Measurements from ENCODE around the gene MYADML2.

MYADML2 gene

DNA sequence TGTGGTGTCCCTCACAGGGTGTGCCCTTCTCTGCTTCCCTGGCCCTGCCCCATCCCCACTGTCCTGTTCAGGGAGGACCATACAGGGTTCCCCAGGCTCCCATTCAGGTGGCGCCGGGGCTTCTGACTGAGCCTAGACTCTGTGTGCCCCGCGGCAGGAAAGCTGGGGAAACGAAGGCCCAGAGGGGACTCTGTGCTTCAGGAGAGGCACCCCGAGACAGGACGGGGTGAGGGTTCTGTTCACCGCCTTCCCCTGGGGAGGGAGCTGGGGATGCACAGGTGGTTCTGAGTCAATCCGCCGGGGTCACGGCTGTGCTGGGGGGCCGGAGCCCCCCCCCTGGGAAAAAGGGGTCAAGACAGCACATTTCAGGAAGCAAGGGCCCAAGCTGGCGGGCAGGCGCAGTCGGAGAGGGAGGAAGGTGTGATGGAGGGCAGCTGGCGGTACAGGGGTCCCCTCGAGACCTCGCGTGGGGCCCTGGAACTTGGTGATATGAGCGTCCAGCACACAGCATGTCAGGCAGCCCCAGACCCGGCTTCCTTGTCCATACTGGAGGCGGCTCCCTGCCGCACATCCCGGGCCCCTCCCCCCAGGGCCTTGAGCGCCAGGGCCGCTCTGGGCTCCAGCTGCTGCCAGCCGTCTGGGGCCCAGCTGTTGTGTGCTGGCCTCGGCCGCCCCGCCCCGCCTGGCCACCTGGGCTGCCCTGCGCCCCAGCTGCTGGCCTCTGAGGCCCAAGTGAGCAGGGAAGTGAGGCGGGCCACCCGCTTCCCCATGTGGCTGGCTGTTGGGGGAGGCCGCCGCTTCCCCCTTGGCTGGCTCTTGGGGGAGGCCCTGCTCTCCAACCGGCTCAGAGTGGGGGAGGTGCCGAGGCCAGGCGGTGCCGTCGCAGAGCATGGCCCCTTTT is 19.6 kb upstream of the MYADML2 start:
- peaks cover 4 to 95% of the 10 kb centered on the region in 2 donors for H3K27me3 ChIP-seq
- peaks cover 0 to 21% (median 10%) of the 10 kb centered on the region in 4 donors for H3K4me1 ChIP-seq
- TF ChIP-seq, protein P1, sequence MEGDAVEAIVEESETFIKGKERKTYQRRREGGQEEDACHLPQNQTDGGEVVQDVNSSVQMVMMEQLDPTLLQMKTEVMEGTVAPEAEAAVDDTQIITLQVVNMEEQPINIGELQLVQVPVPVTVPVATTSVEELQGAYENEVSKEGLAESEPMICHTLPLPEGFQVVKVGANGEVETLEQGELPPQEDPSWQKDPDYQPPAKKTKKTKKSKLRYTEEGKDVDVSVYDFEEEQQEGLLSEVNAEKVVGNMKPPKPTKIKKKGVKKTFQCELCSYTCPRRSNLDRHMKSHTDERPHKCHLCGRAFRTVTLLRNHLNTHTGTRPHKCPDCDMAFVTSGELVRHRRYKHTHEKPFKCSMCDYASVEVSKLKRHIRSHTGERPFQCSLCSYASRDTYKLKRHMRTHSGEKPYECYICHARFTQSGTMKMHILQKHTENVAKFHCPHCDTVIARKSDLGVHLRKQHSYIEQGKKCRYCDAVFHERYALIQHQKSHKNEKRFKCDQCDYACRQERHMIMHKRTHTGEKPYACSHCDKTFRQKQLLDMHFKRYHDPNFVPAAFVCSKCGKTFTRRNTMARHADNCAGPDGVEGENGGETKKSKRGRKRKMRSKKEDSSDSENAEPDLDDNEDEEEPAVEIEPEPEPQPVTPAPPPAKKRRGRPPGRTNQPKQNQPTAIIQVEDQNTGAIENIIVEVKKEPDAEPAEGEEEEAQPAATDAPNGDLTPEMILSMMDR (IDR thresholded peaks at IDR 0.05), result no peak
- no peaks in the 10 kb centered on the region for H3K9me3 ChIP-seq
- H3K27ac ChIP-seq, result no peak overlapping the region
- no peak for DNase-seq
- intact Hi-C loops (cut with DNase I; ENCODE audit: low total_unique reads), result loop anchor here (10.0 kb wide), 1 partner anchor 188 kb away; no protein-coding TSS in a partner anchor
- H3K36me3 ChIP-seq, result no peaks in the 10 kb centered on the region
- H3K4me3 ChIP-seq, result no peak overlapping the region

DNA sequence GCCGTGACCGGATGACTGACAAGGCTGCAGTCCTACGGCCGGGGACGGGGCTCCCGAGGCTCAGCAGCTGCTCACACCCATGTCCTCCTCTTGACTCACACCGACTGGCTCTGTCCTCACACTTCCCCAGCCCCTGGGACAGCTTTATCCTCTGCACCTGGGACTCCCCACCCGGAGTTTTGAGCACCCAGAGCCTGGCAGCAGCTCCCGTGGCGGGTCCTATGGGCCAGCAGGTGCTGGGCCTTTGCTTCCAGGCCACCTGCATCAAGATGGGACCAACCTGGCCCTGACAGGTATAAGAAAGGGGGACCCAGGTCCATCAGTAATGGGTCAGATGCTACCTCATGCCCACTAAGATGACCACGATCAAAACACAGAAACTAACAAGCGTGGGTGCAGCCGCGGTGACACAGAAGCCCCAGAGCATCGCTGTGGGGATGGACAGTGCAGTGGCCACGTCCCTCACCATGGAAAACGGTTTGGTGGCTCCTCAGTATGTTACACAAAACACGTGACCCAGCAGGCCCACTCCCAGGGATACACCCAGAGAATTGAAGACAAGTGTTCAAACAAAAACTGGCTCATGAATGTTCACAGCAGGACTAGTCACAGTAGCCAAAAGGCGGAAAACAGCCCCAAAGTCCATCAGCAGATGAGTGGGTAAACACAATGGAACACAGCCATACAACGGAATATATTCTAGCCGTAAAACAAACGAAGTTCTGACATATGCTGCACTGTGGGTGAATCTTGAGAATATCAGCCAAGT is 17.2 kb upstream of the MYADML2 start:
- H3K4me1 ChIP-seq, result peaks cover 0 to 41% (median 28%) of the 10 kb centered on the region in 4 donors
- intact Hi-C loops (cut with DNase I; ENCODE audit: low total_unique reads), result loop anchor here (10.0 kb wide), 1 partner anchor 191 kb away; no protein-coding TSS in a partner anchor
- H3K27ac ChIP-seq, result no peak overlapping the region
- no peak for DNase-seq
- no peaks in the 10 kb centered on the region for H3K9me3 ChIP-seq
- no peaks in the 10 kb centered on the region for H3K36me3 ChIP-seq
- peaks cover 4 to 97% of the 10 kb centered on the region in 2 donors for H3K27me3 ChIP-seq
- no peak overlapping the region for H3K4me3 ChIP-seq
- TF ChIP-seq, protein P1 (IDR thresholded peaks at IDR 0.05), result no peak

DNA sequence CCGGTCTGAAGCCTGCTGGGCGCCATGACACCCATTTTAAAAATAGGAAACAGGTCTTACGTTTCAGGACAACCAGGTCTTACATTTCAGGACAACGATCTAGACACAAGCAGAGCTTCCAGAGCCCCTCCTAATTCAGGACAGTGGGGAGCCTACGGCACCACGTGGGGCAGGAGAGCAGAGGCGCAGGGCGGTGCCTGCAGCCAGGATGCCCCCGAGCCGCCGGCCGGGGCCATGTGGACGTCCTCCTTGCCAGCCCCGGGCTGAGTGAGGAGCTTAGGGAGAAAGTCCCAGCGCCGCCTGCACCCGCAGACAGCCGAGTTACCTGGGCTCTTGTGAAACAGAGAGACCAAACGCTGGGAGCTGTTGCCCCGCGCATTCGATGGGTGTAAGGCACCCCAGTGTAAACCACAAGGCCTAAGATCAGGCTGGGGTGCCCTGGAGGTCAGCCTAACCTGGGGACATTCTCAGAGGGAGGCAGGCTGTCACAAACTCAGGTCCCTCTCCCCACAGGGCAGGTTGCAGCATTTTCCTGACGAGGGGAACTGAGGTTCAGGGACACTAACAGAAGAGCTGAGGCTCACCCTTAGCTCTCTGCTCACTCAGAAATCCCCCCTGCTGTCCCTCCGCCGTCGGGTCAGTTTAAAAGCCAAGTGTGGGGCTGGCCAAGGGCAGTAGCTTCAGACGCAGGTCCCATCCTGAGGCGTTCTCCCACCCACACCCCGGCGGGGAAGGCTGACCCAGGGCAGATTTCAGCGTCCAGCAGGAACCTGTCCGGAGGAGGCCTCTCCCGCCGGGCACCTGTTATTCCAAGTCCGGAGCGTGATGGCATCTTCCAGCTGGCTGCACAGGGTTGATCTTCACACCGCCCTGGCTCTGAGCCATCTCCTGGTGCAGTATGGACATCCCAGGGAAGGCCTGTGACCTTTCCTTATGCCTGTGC is 15.7 kb upstream of the MYADML2 start:
- Histone ChIP-seq H3K27me3 (peaks cover 10 to 97% of the 10 kb centered on the region in 2 donors), H3K4me1 (peaks cover 0 to 38% (median 23%) of the 10 kb centered on the region in 4 donors), H3K9me3 (no peaks in the 10 kb centered on the region), H3K36me3 (no peaks in the 10 kb centered on the region), H3K27ac (no peak overlapping the region), H3K4me3 (no peak overlapping the region)
- TF ChIP-seq, protein P1 (IDR thresholded peaks at IDR 0.05), result no peak
- no peak for DNase-seq
- intact Hi-C loops (cut with DNase I; ENCODE audit: low total_unique reads), result loop anchor here (10.0 kb wide), 1 partner anchor 192 kb away; no protein-coding TSS in a partner anchor

DNA sequence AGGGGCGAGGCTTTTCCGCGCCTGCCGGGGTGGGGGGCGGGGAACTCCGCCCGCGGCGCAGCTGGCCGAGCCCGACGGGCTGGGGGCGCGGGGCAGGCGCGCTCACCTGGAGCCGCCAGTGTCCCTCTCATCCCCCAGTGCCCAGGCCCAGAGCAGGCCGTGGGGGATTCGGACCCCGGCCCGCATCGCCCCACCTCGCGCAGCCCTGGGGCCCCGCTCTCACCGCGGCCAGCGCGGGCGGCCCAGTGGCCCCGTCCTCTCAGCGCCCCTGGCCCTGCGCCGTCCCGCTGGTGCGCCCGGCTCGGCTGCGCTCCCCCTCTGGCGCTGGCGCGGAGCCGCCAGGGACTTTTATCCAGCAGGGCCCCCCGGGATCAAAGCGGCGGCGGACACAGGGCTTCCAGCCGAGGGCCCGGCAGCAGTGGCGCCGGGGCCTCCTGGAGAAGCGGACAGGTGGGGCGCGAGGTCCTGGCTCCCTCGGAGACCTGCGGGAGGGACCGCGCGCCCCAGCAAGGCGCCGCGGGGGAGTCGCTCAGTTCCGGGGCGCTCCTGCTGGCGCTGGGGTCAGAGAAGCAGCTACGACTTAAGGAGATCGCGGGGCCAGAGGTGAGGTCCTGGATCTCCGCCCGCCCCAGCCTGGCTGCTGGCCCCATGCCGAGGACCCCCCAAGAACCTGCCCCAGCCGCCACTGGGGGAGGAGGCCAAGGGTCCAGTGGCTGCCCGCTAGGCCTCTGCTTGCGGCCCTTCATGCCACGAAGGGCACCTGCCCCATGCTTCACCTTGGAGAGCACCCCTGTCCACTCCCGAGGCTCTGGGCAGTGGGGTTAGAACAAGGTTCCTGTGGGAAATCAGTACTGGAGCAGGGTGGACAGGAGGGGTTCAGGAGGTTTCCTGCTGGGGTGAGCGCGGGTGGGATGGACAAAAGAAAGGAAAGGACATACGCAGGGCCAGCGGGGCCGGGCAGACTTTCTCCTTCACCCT is 14.8 kb upstream of the MYADML2 start:
- Histone ChIP-seq H3K27ac (no peak overlapping the region), H3K36me3 (no peaks in the 10 kb centered on the region), H3K27me3 (peaks cover 10 to 97% of the 10 kb centered on the region in 2 donors), H3K9me3 (no peaks in the 10 kb centered on the region), H3K4me1 (peaks cover 0 to 29% (median 21%) of the 10 kb centered on the region in 4 donors), H3K4me3 (no peak overlapping the region)
- DNase-seq, result no peak
- intact Hi-C loops (cut with DNase I; ENCODE audit: low total_unique reads), result loop anchor here (10.0 kb wide), 1 partner anchor 193 kb away; no protein-coding TSS in a partner anchor
- TF ChIP-seq, protein P1 (IDR thresholded peaks at IDR 0.05), result no peak
